Measurements from ENCODE around the gene TULP1. TPM values are rescaled to one million over a fixed set of nuclear protein-coding genes. Genes with fewer than 3 reads are reported as not detected.
A peak's percentile ranks its signal among the peaks of the same experiment; 100 is the strongest.

Gene TULP1
- total and polyA plus RNA-seq, 2 donors from 2014 or later: not detected

GRCh38 chr6:35496841-35497570, 15.7 kb downstream of the TULP1 start, which contains the start of gene TEAD3:
TEAD3 (minus strand) TSS chr6:35497079.
- Histone ChIP-seq H3K4me1 (ENCODE audit: control insufficient read depth in 2 of 3, insufficient read depth in 2 of 3, low read depth in 1 of 3, low read length in 3 of 3) (peaks cover 8 to 23% (median 8%) of the 10 kb centered on the region in 3 donors), H3K9ac (ENCODE audit: low read length in 3 of 3) (peak within 1 kb of the TSS; percentile 11 to 82 (median 27)), H3K9me3 (ENCODE audit: control insufficient read depth in 2 of 3, insufficient read depth in 1 of 3, low read length in 3 of 3) (no peaks in the 10 kb centered on the region), H3K36me3 (ENCODE audit: control insufficient read depth in 2 of 3, insufficient read depth in 3 of 3, low read length in 3 of 3) (no peaks in the 10 kb centered on the region), H3K27me3 (ENCODE audit: control insufficient read depth, insufficient read depth, low read length) (no peaks in the 10 kb centered on the region), H3K27ac (ENCODE audit: low read depth in 2 of 2, low read length in 2 of 2) (peak within 1 kb of the TSS; percentile 80 to 89), H3K4me3 (ENCODE audit: low read length in 3 of 3) (peak within 1 kb of the TSS; percentile 56 to 69 (median 62))
- TF ChIP-seq CTCF (IDR thresholded peaks at IDR 0.05; ENCODE audit: borderline replicate concordance, extremely low read depth, insufficient read depth): no peak
- no peak for FAIRE-seq
- intact Hi-C loops (cut with DNase I): no loop called here
- peak; percentile 91 to 95 (median 93) for DNase-seq

GRCh38 chr6:35496036-35496840, 16.5 kb downstream of the TULP1 start:
- Histone ChIP-seq H3K36me3 (ENCODE audit: control insufficient read depth in 2 of 3, insufficient read depth in 3 of 3, low read length in 3 of 3) (no peaks in the 10 kb centered on the region), H3K4me3 (ENCODE audit: low read length in 3 of 3) (peak overlapping the region; percentile 56 to 69 (median 62)), H3K9ac (ENCODE audit: low read length in 3 of 3) (peak overlapping the region; percentile 11 to 82 (median 27)), H3K4me1 (ENCODE audit: control insufficient read depth in 2 of 3, insufficient read depth in 2 of 3, low read depth in 1 of 3, low read length in 3 of 3) (peaks cover 8 to 27% (median 8%) of the 10 kb centered on the region in 3 donors), H3K27me3 (ENCODE audit: control insufficient read depth, insufficient read depth, low read length) (no peaks in the 10 kb centered on the region), H3K27ac (ENCODE audit: low read depth in 2 of 2, low read length in 2 of 2) (peak overlapping the region; percentile 76 to 89), H3K9me3 (ENCODE audit: control insufficient read depth in 2 of 3, insufficient read depth in 1 of 3, low read length in 3 of 3) (no peaks in the 10 kb centered on the region)
- intact Hi-C loops (cut with DNase I): no loop called here
- no peak for FAIRE-seq
- DNase-seq: peak in 3 of 5 donors; percentile 56 to 74 (median 70)
- TF ChIP-seq CTCF (IDR thresholded peaks at IDR 0.05; ENCODE audit: borderline replicate concordance, extremely low read depth, insufficient read depth): no peak

GRCh38 chr6:35495258-35496035, 17.2 kb downstream of the TULP1 start:
- DNase-seq: peak in 1 of 5 donors; percentile 64
- FAIRE-seq: no peak
- no peak for TF ChIP-seq CTCF (IDR thresholded peaks at IDR 0.05; ENCODE audit: borderline replicate concordance, extremely low read depth, insufficient read depth)
- Histone ChIP-seq H3K36me3 (ENCODE audit: control insufficient read depth in 2 of 3, insufficient read depth in 3 of 3, low read length in 3 of 3) (no peaks in the 10 kb centered on the region), H3K9me3 (ENCODE audit: control insufficient read depth in 2 of 3, insufficient read depth in 1 of 3, low read length in 3 of 3) (no peaks in the 10 kb centered on the region), H3K4me1 (ENCODE audit: control insufficient read depth in 2 of 3, insufficient read depth in 2 of 3, low read depth in 1 of 3, low read length in 3 of 3) (peaks cover 8 to 28% (median 8%) of the 10 kb centered on the region in 3 donors), H3K9ac (ENCODE audit: low read length in 3 of 3) (peak overlapping the region in 2 of 3 donors; percentile 27 to 82), H3K4me3 (ENCODE audit: low read length in 3 of 3) (peak overlapping the region; percentile 56 to 69 (median 62)), H3K27ac (ENCODE audit: low read depth in 2 of 2, low read length in 2 of 2) (peak overlapping the region; percentile 42 to 89), H3K27me3 (ENCODE audit: control insufficient read depth, insufficient read depth, low read length) (no peaks in the 10 kb centered on the region)
- intact Hi-C loops (cut with DNase I): no loop called here
